GM23338 (cell line): Measurements from ENCODE around the gene SCO2. TPM values are rescaled to one million over a fixed set of nuclear protein-coding genes. Genes with fewer than 3 reads are reported as not detected.

Experiments
- ATAC-seq: fragments of 200-7000 bp; cut with Tn5 transposase; 3 replicates; pipeline ENCODE4 v1.9.1; 2020
- DNase-seq: peaks from one replicate; pipeline ENCODE4 v3.0.0-alpha.2; 2015; ENCODE audit warnings: low spot score
- H2AFZ ChIP-seq: fragments of 200-600 bp; sonication (generic); 2 replicates; pipeline ENCODE4 v1.8.0; 2016; ENCODE audit warnings: antibody characterized with exemption, mild to moderate bottlenecking, moderate library complexity
- H3F3A ChIP-seq: fragments of 200-600 bp; sonication (generic); replicated peaks from 2 replicates; pipeline ENCODE4 v1.8.0; 2017; ENCODE audit warnings: antibody characterized with exemption, mixed run types, low read depth
- H3K27ac ChIP-seq: fragments of 200-600 bp; sonication (generic); 2 replicates; pipeline ENCODE4 v1.6.1; 2016; ENCODE audit warnings: low read depth
- H3K27me3 ChIP-seq: fragments of 200-600 bp; sonication (generic); 2 replicates; pipeline ENCODE4 v1.8.0; 2016; ENCODE audit warnings: mild to moderate bottlenecking, mixed run types, moderate library complexity; ENCODE audit not compliant: insufficient read depth
- H3K36me3 ChIP-seq: fragments of 200-600 bp; sonication (generic); 2 replicates; pipeline ENCODE4 v1.8.0; 2016; ENCODE audit warnings: mild to moderate bottlenecking; ENCODE audit not compliant: insufficient read depth
- H3K4me1 ChIP-seq: fragments of 200-600 bp; sonication (generic); 2 replicates; pipeline ENCODE4 v1.8.0; 2016; ENCODE audit warnings: mild to moderate bottlenecking, moderate library complexity; ENCODE audit not compliant: insufficient read depth
- H3K4me2 ChIP-seq: fragments of 200-600 bp; sonication (generic); 2 replicates; pipeline ENCODE4 v1.7.1; 2017; ENCODE audit warnings: mixed run types
- H3K4me3 ChIP-seq: fragments of 200-600 bp; sonication (generic); 2 replicates; pipeline ENCODE4 v1.6.1; 2016; ENCODE audit warnings: mixed run types
- H3K79me2 ChIP-seq: fragments of 200-600 bp; sonication (generic); replicated peaks from 2 replicates; pipeline ENCODE4 v1.8.0; 2017; ENCODE audit warnings: mild to moderate bottlenecking; ENCODE audit not compliant: insufficient read depth
- H3K9me2 ChIP-seq: fragments of 200-600 bp; sonication (generic); 2 replicates; pipeline ENCODE4 v1.8.0; 2017; ENCODE audit not compliant: insufficient read depth
- H4K20me1 ChIP-seq: fragments of 200-600 bp; sonication (generic); replicated peaks from 2 replicates; pipeline ENCODE4 v1.8.0; 2017; ENCODE audit warnings: mild to moderate bottlenecking; ENCODE audit not compliant: insufficient read depth
- H3K27ac Mint-ChIP-seq: 2 replicates; pipeline ENCODE4 v1.8.0; 2020; ENCODE audit warnings: inconsistent platforms, mild to moderate bottlenecking, moderate library complexity, mixed read lengths
- H3K27me3 Mint-ChIP-seq: 3 replicates; pipeline ENCODE4 v1.8.0; 2022; ENCODE audit warnings: low read depth, mild to moderate bottlenecking, moderate library complexity, mixed read lengths, inconsistent platforms; ENCODE audit not compliant: insufficient read depth, poor library complexity
- H3K36me3 Mint-ChIP-seq: 3 replicates; pipeline ENCODE4 v1.8.0; 2021; ENCODE audit warnings: low read depth, mild to moderate bottlenecking, inconsistent platforms, moderate library complexity, mixed read lengths
- H3K4me1 Mint-ChIP-seq: 3 replicates; pipeline ENCODE4 v1.8.0; 2020; ENCODE audit warnings: mild to moderate bottlenecking, inconsistent platforms, mixed read lengths
- H3K4me3 Mint-ChIP-seq: 3 replicates; pipeline ENCODE4 v1.8.0; 2021; ENCODE audit warnings: moderate library complexity, mild to moderate bottlenecking, inconsistent platforms, mixed read lengths
- H3K9me3 Mint-ChIP-seq: 3 replicates; pipeline ENCODE4 v1.8.0; 2020; ENCODE audit warnings: moderate library complexity, mild to moderate bottlenecking, inconsistent platforms, mixed read lengths
- CREB1 ChIP-seq: fragments of 250-450 bp; sonication (Bioruptor Pico); IDR thresholded peaks from 2 replicates; pipeline ENCODE4 v1.5.0; 2020; ENCODE audit warnings: low read depth, mild to moderate bottlenecking, moderate library complexity
- EZH2 ChIP-seq: fragments of 200-600 bp; sonication (generic); IDR thresholded peaks from one replicate; pipeline ENCODE4 v1.8.0; 2017; ENCODE audit warnings: antibody characterized with exemption, mild to moderate bottlenecking, low read depth; ENCODE audit not compliant: unreplicated experiment
- EZH2phosphoT487 ChIP-seq: fragments of 200-600 bp; sonication (generic); IDR thresholded peaks from one replicate; pipeline ENCODE4 v1.8.1; 2018; ENCODE audit warnings: antibody characterized with exemption; ENCODE audit not compliant: unreplicated experiment
- JUNB ChIP-seq: IDR thresholded peaks from one replicate; pipeline ENCODE4 v1.6.1; 2016; ENCODE audit warnings: antibody characterized with exemption; ENCODE audit not compliant: unreplicated experiment
- NANOG ChIP-seq: IDR thresholded peaks from 2 replicates; pipeline ENCODE4 v1.6.1; 2016; ENCODE audit warnings: antibody characterized with exemption, borderline replicate concordance
- POLR2AphosphoS5 ChIP-seq: IDR thresholded peaks from 2 replicates; pipeline ENCODE4 v1.6.1; 2016; ENCODE audit warnings: antibody characterized with exemption, low read depth
- REST ChIP-seq: IDR thresholded peaks from one replicate; pipeline ENCODE4 v1.6.1; 2018; ENCODE audit warnings: antibody characterized with exemption; ENCODE audit not compliant: unreplicated experiment
- STAT1 ChIP-seq: IDR thresholded peaks from one replicate; pipeline ENCODE4 v1.6.1; 2016; ENCODE audit warnings: antibody characterized with exemption; ENCODE audit not compliant: unreplicated experiment
- ZNF114 ChIP-seq: fragments of 250-450 bp; sonication (Bioruptor Pico); IDR thresholded peaks from 2 replicates; pipeline ENCODE4 v1.5.0; 2020; ENCODE audit warnings: mild to moderate bottlenecking, moderate library complexity
- ZNF331 ChIP-seq: fragments of 250-450 bp; sonication (Bioruptor Pico); IDR thresholded peaks from 2 replicates; pipeline ENCODE4 v1.5.0; 2020; ENCODE audit warnings: low read depth, mild to moderate bottlenecking, moderate library complexity
- ZNF462 ChIP-seq: fragments of 250-450 bp; sonication (Bioruptor Pico); IDR thresholded peaks from 2 replicates; pipeline ENCODE4 v1.5.0; 2020; ENCODE audit warnings: mild to moderate bottlenecking, moderate library complexity
- polyA plus RNA-seq: library from polyadenylated mRNA; unstranded; fragments of >200 nt; fragmentation: Nextera tagmentation; extraction: Ambion mirVana; gene quantifications from 2 replicates; pipeline ENCODE4 v1.2.1, GENCODE V29; 2016
- total RNA-seq: library from RNA; depleted of rRNA; stranded (reverse); fragments of >200 nt; shearing (Covaris generic); gene quantifications from 2 replicates; pipeline ENCODE4 v1.2.3, GENCODE V29; 2014
- TF ChIP-seq, protein P1 (sequence below): IDR thresholded peaks from 2 replicates; pipeline ENCODE4 v1.6.1; 2016; ENCODE audit warnings: antibody characterized with exemption
- TF ChIP-seq, protein P2 (sequence below), 2 experiments: fragments of 200-600 bp in 1 of 2; sonication (generic) in 1 of 2; conservative IDR thresholded peaks; 2 replicates each; pipeline versions ENCODE4 v1.5.1 to v1.6.1; 2016 to 2017; ENCODE audit warnings: antibody characterized with exemption in 2 of 2, low read depth in 2 of 2, mild to moderate bottlenecking in 2 of 2, moderate library complexity in 1 of 2

Gene SCO2
- total and polyA plus RNA-seq, 2 experiments from 2014 or later = 2.6 to 4.9 TPM

GRCh38 chr22:50483106-50483505 is 42.3 kb downstream of the SCO2 start:
- DNase-seq (no peak), ATAC-seq (no peak)
- Mint-ChIP-seq H3K4me1 (peaks cover 3% of the 10 kb centered on the region; the same call in 1 of the 3 replicates), H3K9me3 (no peaks in the 10 kb centered on the region; the same call in 2 of the 3 replicates), H3K27ac (no peak overlapping the region), H3K36me3 (0 out of 3 replicates have a peak, but pooled peaks cover 3% of the 10 kb centered on the region), H3K4me3 (0 out of 3 replicates have a peak overlapping the region, but pooled peaks have one; percentile 14), H3K27me3 (peaks cover 30% of the 10 kb centered on the region)
- Histone ChIP-seq H3K27ac (no peak overlapping the region), H3K4me3 (no peak overlapping the region), H3K27me3 (peaks cover 23% of the 10 kb centered on the region), H4K20me1 (no peaks in the 10 kb centered on the region), H3F3A (no peaks in the 10 kb centered on the region), H3K4me2 (no peak overlapping the region), H3K9me2 (no peaks in the 10 kb centered on the region), H2AFZ (no peak overlapping the region), H3K4me1 (no peaks in the 10 kb centered on the region), H3K36me3 (no peaks in the 10 kb centered on the region), H3K79me2 (no peaks in the 10 kb centered on the region)
- TF ChIP-seq NANOG (no peak), ZNF331 (CRISPR knock-in tag) (no peak), EZH2phosphoT487 (no peak), CREB1 (CRISPR knock-in tag) (no peak), ZNF114 (CRISPR knock-in tag) (no peak), JUNB (no peak), STAT1 (no peak), ZNF462 (CRISPR knock-in tag) (no peak), REST (no peak), EZH2 (no peak), POLR2AphosphoS5 (no peak)
- TF ChIP-seq, protein P1, sequence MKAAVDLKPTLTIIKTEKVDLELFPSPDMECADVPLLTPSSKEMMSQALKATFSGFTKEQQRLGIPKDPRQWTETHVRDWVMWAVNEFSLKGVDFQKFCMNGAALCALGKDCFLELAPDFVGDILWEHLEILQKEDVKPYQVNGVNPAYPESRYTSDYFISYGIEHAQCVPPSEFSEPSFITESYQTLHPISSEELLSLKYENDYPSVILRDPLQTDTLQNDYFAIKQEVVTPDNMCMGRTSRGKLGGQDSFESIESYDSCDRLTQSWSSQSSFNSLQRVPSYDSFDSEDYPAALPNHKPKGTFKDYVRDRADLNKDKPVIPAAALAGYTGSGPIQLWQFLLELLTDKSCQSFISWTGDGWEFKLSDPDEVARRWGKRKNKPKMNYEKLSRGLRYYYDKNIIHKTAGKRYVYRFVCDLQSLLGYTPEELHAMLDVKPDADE = no peak
- TF ChIP-seq, protein P2, sequence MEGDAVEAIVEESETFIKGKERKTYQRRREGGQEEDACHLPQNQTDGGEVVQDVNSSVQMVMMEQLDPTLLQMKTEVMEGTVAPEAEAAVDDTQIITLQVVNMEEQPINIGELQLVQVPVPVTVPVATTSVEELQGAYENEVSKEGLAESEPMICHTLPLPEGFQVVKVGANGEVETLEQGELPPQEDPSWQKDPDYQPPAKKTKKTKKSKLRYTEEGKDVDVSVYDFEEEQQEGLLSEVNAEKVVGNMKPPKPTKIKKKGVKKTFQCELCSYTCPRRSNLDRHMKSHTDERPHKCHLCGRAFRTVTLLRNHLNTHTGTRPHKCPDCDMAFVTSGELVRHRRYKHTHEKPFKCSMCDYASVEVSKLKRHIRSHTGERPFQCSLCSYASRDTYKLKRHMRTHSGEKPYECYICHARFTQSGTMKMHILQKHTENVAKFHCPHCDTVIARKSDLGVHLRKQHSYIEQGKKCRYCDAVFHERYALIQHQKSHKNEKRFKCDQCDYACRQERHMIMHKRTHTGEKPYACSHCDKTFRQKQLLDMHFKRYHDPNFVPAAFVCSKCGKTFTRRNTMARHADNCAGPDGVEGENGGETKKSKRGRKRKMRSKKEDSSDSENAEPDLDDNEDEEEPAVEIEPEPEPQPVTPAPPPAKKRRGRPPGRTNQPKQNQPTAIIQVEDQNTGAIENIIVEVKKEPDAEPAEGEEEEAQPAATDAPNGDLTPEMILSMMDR (conservative IDR thresholded peaks at IDR 0.05; ENCODE audit: low read depth in 2 of 2) = no peak
